ENCODE data around the gene PYGO2.

PYGO2 gene

GRCh38 chr1:154960446-154961136 lies 991 bp downstream of the PYGO2 start:
- DNase-seq (ENCODE audit: low read depth): no peak

GRCh38 chr1:154959426-154959780 lies 2.2 kb downstream of the PYGO2 start:
- no peak for DNase-seq (ENCODE audit: low read depth)

GRCh38 chr1:154958681-154959425 lies 2.7 kb downstream of the PYGO2 start:
- DNase-seq (ENCODE audit: low read depth): no peak

- DNase-seq (ENCODE audit: low read depth): no peak
Observed at GRCh38 chr1:154958036-154958435, 3.5 kb downstream of the PYGO2 start.

GRCh38 chr1:154957091-154957657 lies 4.4 kb downstream of the PYGO2 start:
- no peak for DNase-seq (ENCODE audit: low read depth)

DNA sequence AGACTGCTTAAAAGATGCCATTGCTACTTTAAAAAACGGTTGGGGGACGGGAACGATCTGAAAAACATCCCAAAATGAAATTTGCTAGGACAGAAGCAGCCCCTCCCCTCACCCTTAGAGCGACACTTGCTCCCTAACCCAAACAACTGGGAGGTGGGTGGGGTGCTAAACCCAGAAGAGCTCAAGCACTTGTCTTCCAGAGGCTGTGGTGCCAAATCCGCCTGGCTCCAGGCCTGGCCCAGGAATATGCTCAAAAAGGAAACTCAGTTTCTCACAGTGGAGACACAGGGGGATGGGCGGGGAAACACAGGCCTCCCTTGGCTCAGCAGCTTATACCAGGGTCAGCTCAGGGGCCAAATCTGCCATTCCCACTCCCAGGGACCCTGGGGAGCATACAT lies 5.0 kb downstream of the PYGO2 start:
- DNase-seq (ENCODE audit: low read depth): no peak

GRCh38 chr1:154955718-154956543 lies 5.7 kb downstream of the PYGO2 start, which contains the start of gene PBXIP1:
TSS of gene PBXIP1 (minus strand) at chr1:154956099. CDS start at chr1:154953721, 2,378 bp downstream.
- peak; percentile 85 for DNase-seq (ENCODE audit: low read depth)

GRCh38 chr1:154955039-154955717 lies 6.4 kb downstream of the PYGO2 start:
- no peak for DNase-seq (ENCODE audit: low read depth)

GRCh38 chr1:154954541-154954940 lies 7.0 kb downstream of the PYGO2 start:
- no peak for DNase-seq (ENCODE audit: low read depth)

DNA sequence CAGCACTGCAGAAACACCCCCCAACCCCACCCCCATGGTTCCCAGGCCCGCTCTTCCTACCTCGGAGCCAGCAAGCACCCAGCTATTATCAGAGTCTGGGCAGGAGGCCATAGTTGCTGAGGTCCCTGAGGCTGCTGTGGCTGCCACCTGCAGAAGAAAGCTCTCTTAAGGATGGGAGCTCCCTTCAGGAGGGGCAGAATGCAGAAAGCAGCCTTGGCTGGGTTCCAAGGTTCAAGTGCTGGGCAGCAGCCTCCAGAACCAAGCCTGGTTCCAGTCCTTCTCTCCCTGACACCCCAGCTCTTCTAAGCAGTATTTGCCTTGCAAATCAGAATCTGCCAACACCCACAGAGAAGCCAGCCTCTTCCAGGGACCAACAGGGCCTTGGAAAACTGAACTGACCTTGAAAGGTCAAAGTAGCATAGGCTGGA lies 8.0 kb downstream of the PYGO2 start:
- no peak for DNase-seq (ENCODE audit: low read depth)

GRCh38 chr1:154952664-154953063 lies 8.9 kb downstream of the PYGO2 start:
- DNase-seq (ENCODE audit: low read depth): no peak

DNA sequence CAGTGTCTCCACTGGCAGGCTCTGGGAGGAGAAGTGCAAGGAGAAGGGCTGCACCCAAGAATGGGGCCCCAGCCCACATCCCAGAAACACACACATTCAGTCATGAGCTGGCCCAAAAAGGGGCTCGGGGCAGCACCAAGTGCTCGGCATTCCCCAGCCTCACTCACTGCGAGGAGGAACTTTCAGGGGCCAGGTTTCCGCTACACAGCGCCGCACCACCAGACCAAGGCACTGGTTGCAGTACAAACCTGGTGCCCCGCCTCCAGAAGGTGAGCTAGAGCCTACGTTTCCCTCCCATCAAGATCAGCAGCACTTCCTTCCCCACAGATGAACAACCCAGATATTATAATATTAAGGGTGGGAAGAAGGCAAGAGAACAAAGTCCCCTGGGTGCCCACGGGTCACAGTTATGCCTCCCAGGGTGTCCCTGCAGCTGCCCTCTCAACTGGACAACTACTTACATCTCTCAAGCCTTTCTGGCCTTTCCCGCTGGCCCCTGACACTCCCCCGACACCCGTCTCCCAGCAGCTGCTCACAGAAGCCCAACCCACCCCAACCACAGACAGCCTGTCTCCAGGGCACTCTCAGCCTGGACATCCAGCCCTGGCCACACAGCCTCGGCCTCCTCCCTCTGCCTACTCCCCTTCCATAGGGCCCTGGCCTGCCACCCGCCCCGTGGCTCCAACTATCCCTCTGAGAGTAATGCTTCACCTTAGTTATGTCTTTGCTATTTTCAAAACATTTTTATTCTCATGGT lies 9.5 kb downstream of the PYGO2 start:
- DNase-seq (ENCODE audit: low read depth): no peak

DNA sequence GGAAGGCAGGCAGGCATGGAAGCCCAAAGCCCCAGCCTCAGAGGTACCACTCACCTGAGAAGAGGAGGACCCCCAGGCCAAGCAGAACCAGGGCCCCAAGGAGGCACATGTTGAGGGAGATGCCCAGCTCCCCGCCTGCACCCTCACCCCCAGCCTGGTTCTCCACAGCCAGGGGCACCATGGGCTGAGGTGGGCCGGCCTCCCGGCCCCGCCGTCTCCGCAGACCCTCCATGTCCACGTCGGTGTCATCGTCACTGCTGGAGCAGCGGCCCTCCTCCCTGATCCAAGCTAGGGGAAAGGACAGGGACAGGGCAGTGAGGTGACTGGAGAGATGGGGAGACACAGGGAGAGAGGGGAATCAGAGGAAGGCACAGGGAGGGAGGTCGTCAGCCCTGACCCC lies 13.5 kb downstream of the PYGO2 start:
- no peak for DNase-seq (ENCODE audit: low read depth)

- no peak for DNase-seq (ENCODE audit: low read depth)
Observed at GRCh38 chr1:154945962-154946850, 15.4 kb downstream of the PYGO2 start.

DNA sequence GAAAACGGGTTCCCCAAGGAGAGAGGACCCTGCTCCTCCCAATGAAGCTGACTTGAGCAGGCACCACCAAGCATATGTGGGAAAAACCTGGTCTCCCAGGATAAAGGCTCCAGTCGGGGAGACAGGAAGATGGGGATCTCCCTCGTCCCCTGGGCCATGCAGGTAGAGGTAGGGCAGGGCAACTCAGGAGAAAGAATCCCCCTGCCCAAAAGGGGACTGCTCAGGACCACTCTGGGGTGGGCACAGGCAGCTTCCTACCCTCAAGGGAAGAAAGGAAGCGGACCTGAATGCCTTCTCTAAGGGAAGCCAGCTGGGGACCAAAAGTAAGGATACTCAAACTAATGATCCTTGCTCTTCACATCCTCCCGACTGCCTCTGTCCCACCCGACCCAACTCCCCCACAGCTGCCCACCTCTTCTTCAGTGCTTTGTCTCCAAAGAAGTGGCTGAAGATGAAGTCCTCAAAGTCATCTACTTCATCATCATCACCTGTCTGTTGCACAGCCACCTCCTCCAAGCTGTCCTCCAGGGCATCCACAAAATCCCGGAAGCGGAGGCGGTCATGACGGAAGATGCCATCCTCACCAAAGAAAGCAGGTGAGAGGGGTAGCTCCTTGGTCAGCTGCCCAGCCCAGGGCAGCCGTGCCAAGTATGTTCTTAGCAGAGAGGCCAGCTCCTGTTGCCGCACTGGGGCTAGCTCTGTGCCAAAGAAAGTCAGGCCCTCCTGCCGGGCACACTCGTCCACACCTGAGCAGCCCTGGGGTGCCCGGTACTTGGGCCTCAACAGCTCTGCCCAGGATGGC lies 16.2 kb downstream of the PYGO2 start:
- DNase-seq (ENCODE audit: low read depth): no peak

GRCh38 chr1:154944401-154945159 lies 17.0 kb downstream of the PYGO2 start:
- DNase-seq (ENCODE audit: low read depth): no peak

DNA sequence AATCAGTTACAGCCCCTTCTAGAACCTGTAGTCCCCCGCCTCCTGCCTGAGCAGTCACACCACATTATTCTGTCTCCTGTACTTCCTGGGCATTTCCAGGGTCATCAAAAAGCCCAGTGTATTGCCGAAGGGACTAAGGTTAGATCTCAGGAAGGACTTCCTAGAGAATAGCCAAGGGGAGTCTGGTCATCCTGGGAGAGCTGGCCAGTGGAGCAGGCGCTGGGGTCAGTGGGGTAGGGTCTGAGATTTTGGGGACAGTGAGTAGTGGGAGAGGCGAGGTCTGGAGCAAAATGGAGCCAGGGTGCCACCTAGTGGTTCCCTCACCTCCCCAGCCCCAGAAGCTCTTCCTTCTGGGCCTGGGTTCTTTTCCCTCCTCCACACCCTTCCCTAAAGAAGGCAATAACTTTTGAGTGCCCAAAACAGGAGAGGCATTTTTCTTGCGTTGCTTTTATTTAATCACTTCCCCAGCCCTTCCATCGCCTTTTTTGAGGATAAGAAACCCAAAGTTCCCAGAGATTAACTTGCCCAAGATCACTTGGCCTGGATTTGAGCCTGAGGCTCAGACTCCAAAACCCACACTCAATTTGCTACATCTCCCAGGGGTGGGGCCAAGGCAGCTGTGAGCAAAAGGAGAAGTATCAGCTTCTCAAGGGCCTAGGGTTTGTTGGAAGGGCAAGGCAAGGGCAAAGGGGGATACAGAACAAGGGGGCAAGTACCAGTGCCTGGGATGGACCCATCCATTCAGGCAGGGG lies 17.8 kb downstream of the PYGO2 start:
- DNase-seq (ENCODE audit: low read depth): no peak
